ENCODE results near the gene RAB39A.

DNA sequence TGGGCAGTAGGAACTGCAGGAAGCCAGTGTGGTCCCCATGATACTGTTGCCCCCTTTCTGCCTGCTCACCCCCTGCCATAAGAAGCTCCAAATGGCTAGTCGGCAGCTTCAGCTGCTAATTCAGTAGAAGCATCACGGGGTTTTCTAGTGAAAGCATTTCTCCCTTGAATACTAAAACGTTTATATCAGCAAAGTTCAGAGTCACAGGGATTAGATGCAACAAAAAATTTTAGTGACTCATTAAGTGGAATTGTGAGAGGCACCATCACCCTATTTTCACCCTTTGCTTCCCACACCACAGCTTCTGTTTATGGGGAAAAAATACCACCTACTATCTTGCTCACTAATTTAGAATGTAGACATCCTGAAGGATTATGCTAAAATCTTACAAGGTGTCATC, 25.2 kb downstream of the RAB39A start:
- no peak for TF ChIP-seq POLR2A (IDR thresholded peaks at IDR 0.05)
- TF ChIP-seq POLR2AphosphoS5 (IDR thresholded peaks at IDR 0.05) = no peak
- TF ChIP-seq, protein P1, sequence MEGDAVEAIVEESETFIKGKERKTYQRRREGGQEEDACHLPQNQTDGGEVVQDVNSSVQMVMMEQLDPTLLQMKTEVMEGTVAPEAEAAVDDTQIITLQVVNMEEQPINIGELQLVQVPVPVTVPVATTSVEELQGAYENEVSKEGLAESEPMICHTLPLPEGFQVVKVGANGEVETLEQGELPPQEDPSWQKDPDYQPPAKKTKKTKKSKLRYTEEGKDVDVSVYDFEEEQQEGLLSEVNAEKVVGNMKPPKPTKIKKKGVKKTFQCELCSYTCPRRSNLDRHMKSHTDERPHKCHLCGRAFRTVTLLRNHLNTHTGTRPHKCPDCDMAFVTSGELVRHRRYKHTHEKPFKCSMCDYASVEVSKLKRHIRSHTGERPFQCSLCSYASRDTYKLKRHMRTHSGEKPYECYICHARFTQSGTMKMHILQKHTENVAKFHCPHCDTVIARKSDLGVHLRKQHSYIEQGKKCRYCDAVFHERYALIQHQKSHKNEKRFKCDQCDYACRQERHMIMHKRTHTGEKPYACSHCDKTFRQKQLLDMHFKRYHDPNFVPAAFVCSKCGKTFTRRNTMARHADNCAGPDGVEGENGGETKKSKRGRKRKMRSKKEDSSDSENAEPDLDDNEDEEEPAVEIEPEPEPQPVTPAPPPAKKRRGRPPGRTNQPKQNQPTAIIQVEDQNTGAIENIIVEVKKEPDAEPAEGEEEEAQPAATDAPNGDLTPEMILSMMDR (IDR thresholded peaks at IDR 0.05) = no peak
- no peak for TF ChIP-seq EP300 (IDR thresholded peaks at IDR 0.05; ENCODE audit: low read depth)

Data from transverse colon (tissue), 4 donors.